ENCODE results near the gene PRPF6. TPM values are rescaled to one million over a fixed set of nuclear protein-coding genes. Genes with fewer than 3 reads are reported as not detected.

PRPF6 gene
- total RNA-seq, 6 donors from 2014 or later = 60.5 to 113 (median 68.0) TPM

DNA sequence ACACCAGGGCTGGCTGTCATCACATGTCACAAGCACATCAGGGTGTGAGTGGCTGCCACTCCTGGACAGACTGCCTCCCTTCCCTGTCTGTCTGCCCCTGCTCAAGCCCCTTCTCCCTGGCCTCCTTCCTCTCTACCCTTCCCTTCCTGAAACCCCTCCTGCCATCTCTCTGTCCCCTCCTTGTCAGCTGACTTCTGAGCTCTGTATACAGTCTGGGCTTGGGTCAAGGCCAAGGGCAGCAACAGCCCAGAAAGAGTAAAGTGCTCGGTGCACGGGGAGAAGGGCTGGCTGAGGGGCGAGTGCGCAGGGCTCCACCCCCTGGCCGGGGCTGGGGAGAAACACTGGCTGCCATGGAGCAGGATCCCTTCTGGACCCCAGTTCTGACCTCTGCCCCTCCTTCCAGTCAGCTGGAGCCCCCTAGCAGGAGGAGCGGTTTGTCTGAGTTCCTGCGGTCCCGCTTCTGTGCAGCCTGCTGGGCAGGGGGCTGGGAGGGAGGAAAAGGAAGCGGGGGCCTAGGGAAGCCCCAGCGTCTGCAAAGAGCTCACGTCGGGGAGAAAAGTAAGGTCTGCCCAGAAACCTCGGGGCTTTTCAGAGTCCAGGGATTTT is 101.3 kb downstream of the PRPF6 start:
- H3K4me3 ChIP-seq = no peak overlapping the region
- H3K27ac ChIP-seq = peak overlapping the region in 2 of 4 donors; percentile 26 to 48
- H3K4me1 ChIP-seq = peaks cover 35 to 73% (median 48%) of the 10 kb centered on the region in 4 donors
- WGBS, 2 donors = 17 to 18% methylated on average over 13 of the region's 13 CpGs
- TF ChIP-seq CTCF (IDR thresholded peaks at IDR 0.05) (no peak), POLR2AphosphoS5 (IDR thresholded peaks at IDR 0.05) (no peak), EP300 (IDR thresholded peaks at IDR 0.05) (no peak), POLR2A (IDR thresholded peaks at IDR 0.05) (no peak)
- ATAC-seq (ENCODE audit: low FRiP score in 2 of 2) (no peak), DNase-seq (peak in 1 of 2 donors; percentile 64)
- H3K36me3 ChIP-seq = no peaks in the 10 kb centered on the region
- no peaks in the 10 kb centered on the region for H3K9me3 ChIP-seq
- H3K27me3 ChIP-seq = peaks cover 0 to 19% (median 8%) of the 10 kb centered on the region in 4 donors

Small RNA genes within 50 kb of the gene (small RNA-seq; reads per million reads assigned to genes)
- gene AL355803.1 (0 reads per million in 4 donors), gene MIR647 (0 reads per million in 4 donors), gene MIR6813 (0 to 0.26 (median 0) reads per million in 4 donors)

Other genes starting within 250 kb of the PRPF6 start
- 10 to 100 TPM; 12.4 to 51.3 (median 15.3) TPM for gene LIME1, start 244.5 kb upstream of the PRPF6 start, total RNA-seq
- gene SLC2A4RG, start 241.4 kb upstream of the PRPF6 start, total RNA-seq = 100 to 1,000 TPM in 1 of 6 donors, 10 to 100 TPM in 5; 28.8 to 106 (median 71.9) TPM
- 10 to 100 TPM in 4 of 6 donors, 1 to 10 TPM in 2; 7.6 to 25.3 (median 11.6) TPM for gene ZBTB46, start 149.9 kb upstream of the PRPF6 start, total RNA-seq
- gene ABHD16B, start 119.6 kb upstream of the PRPF6 start, total RNA-seq = under 1 TPM in 1 of 6 donors, not detected in 5; 0.23 TPM
- gene TPD52L2, start 115.9 kb upstream of the PRPF6 start, total RNA-seq = 100 to 1,000 TPM in 1 of 6 donors, 10 to 100 TPM in 5; 64.2 to 103 (median 79.4) TPM
- 10 to 100 TPM; 44.6 to 66.0 (median 60.7) TPM for gene DNAJC5, start 86.0 kb upstream of the PRPF6 start, total RNA-seq
- 100 to 1,000 TPM in 1 of 6 donors, 10 to 100 TPM in 5; 23.0 to 103 (median 37.3) TPM for gene UCKL1, start 24.7 kb upstream of the PRPF6 start, total RNA-seq
- gene ZNF512B, start 11.2 kb upstream of the PRPF6 start, total RNA-seq = 10 to 100 TPM; 10.8 to 22.0 (median 16.3) TPM
- gene SAMD10, start 1.5 kb upstream of the PRPF6 start, total RNA-seq = 1 to 10 TPM; 2.6 to 7.2 (median 4.7) TPM
- 1 to 10 TPM in 4 of 6 donors, under 1 TPM in 2; 0.44 to 2.3 (median 1.7) TPM for gene C20orf204, start 55.0 kb downstream of the PRPF6 start, total RNA-seq
- 100 to 1,000 TPM in 1 of 6 donors, 10 to 100 TPM in 4, 1 to 10 TPM in 1; 6.3 to 138 (median 37.7) TPM for gene SOX18, start 68.5 kb downstream of the PRPF6 start, total RNA-seq
- gene TCEA2, start 82.1 kb downstream of the PRPF6 start, total RNA-seq = 10 to 100 TPM; 21.7 to 56.0 (median 28.4) TPM
- 10 to 100 TPM; 21.5 to 70.8 (median 55.6) TPM for gene RGS19, start 98.4 kb downstream of the PRPF6 start, total RNA-seq
- gene OPRL1, start 99.0 kb downstream of the PRPF6 start, total RNA-seq = 1 to 10 TPM; 1.7 to 3.1 (median 2.6) TPM
- gene LKAAEAR1, start 103.3 kb downstream of the PRPF6 start, total RNA-seq = 1 to 10 TPM in 4 of 6 donors, not detected in 2; 1.3 to 7.8 (median 4.9) TPM
- gene NPBWR2, start 126.4 kb downstream of the PRPF6 start, total RNA-seq = not detected
- gene MYT1, start 183.3 kb downstream of the PRPF6 start, total RNA-seq = 1 to 10 TPM in 1 of 6 donors, under 1 TPM in 1, not detected in 4; 0.09 to 3.1 TPM

Data from upper lobe of left lung (tissue), 6 donors.